HepG2 (cell line): ENCODE measurements around the gene SWSAP1. TPM values are rescaled to one million over a fixed set of nuclear protein-coding genes. Genes with fewer than 3 reads are reported as not detected.

Source experiments
- BRF2 ChIP-seq: sonication (generic); formaldehyde crosslinking; IDR thresholded peaks from 2 replicates; pipeline ENCODE4 v1.8.1; 2022; ENCODE audit warnings: mild to moderate bottlenecking, missing genetic modification reagents
- CBX2 ChIP-seq, 2 experiments: fragments of 200-600 bp in 1 of 2; sonication (generic); formaldehyde crosslinking in 1 of 2; IDR thresholded peaks; 2 replicates each; pipeline versions ENCODE4 v1.7.0 to v1.8.1; 2018 to 2022; ENCODE audit warnings: low read depth in 2 of 2, low read length in 1 of 2, mild to moderate bottlenecking in 1 of 2, missing genetic modification reagents in 1 of 2
- CENPBD1 ChIP-seq: sonication (generic); formaldehyde crosslinking; IDR thresholded peaks from 2 replicates; pipeline ENCODE4 v1.8.0; 2022; ENCODE audit warnings: missing genetic modification reagents, low read depth, mild to moderate bottlenecking, borderline replicate concordance
- CENPT ChIP-seq: sonication (generic); formaldehyde crosslinking; IDR thresholded peaks from 2 replicates; pipeline ENCODE4 v1.8.0; 2022; ENCODE audit warnings: low read depth, mild to moderate bottlenecking, moderate library complexity, missing genetic modification reagents
- CHCHD3 ChIP-seq: sonication (generic); formaldehyde crosslinking; IDR thresholded peaks from 2 replicates; pipeline ENCODE4 v1.8.0; 2022; ENCODE audit warnings: mild to moderate bottlenecking, missing genetic modification reagents, moderate library complexity
- CHD4 ChIP-seq: fragments of 200-600 bp; sonication (generic); IDR thresholded peaks from 2 replicates; pipeline ENCODE4 v1.7.0; 2017; ENCODE audit warnings: mild to moderate bottlenecking, low read length, borderline replicate concordance
- HNRNPUL1 ChIP-seq: fragments of 200-400 bp; formaldehyde crosslinking; IDR thresholded peaks from 2 replicates; pipeline ENCODE4 v1.6.1; 2017; ENCODE audit warnings: low read depth, mild to moderate bottlenecking, low read length, moderate library complexity
- HOXA9 ChIP-seq: sonication (generic); formaldehyde crosslinking; IDR thresholded peaks from 2 replicates; pipeline ENCODE4 v1.8.1; 2022; ENCODE audit warnings: missing genetic modification reagents, mild to moderate bottlenecking, moderate library complexity, borderline replicate concordance
- MAFG ChIP-seq: sonication (generic); formaldehyde crosslinking; IDR thresholded peaks from 2 replicates; pipeline ENCODE4 v1.5.1; 2020; ENCODE audit warnings: mild to moderate bottlenecking, missing genetic modification reagents
- MXD4 ChIP-seq: IDR thresholded peaks from 2 replicates; pipeline ENCODE4 v1.6.1; 2016; ENCODE audit warnings: mild to moderate bottlenecking, missing biosample characterization, missing genetic modification reagents
- ONECUT2 ChIP-seq: sonication (generic); formaldehyde crosslinking; IDR thresholded peaks from 2 replicates; pipeline ENCODE4 v1.4.0; 2020; ENCODE audit warnings: missing genetic modification reagents
- RAD21 ChIP-seq: fragments of 450-650 bp; formaldehyde crosslinking; IDR thresholded peaks from 2 replicates; pipeline ENCODE4 v1.5.0; 2020; ENCODE audit warnings: mild to moderate bottlenecking
- SKIL ChIP-seq: sonication (generic); formaldehyde crosslinking; IDR thresholded peaks from 2 replicates; pipeline ENCODE4 v1.8.0; 2022; ENCODE audit warnings: missing genetic modification reagents, mild to moderate bottlenecking, moderate library complexity, borderline replicate concordance
- SMAD9 ChIP-seq: sonication (generic); formaldehyde crosslinking; IDR thresholded peaks from 2 replicates; pipeline ENCODE4 v1.5.1; 2020; ENCODE audit warnings: mild to moderate bottlenecking, missing genetic modification reagents
- TBL1XR1 ChIP-seq: fragments of 150-350 bp; IDR thresholded peaks from 2 replicates; pipeline ENCODE4 v1.6.1; 2014; ENCODE audit warnings: borderline replicate concordance, low read length; ENCODE audit not compliant: partially characterized antibody
- ZBTB8A ChIP-seq: sonication (generic); formaldehyde crosslinking; IDR thresholded peaks from 2 replicates; pipeline ENCODE4 v1.4.0; 2020; ENCODE audit warnings: mild to moderate bottlenecking, low read depth, missing genetic modification reagents, borderline replicate concordance
- ZNF232 ChIP-seq: sonication (generic); formaldehyde crosslinking; IDR thresholded peaks from 2 replicates; pipeline ENCODE4 v1.4.0; 2020; ENCODE audit warnings: missing genetic modification reagents, borderline replicate concordance
- ZNF256 ChIP-seq: sonication (generic); formaldehyde crosslinking; conservative IDR thresholded peaks from 2 replicates; pipeline ENCODE4 v1.4.0; 2020; ENCODE audit warnings: missing genetic modification reagents
- ZNF331 ChIP-seq: sonication (generic); formaldehyde crosslinking; IDR thresholded peaks from 2 replicates; pipeline ENCODE4 v1.4.0; 2020; ENCODE audit warnings: missing genetic modification reagents
- ZNF343 ChIP-seq: sonication (generic); formaldehyde crosslinking; IDR thresholded peaks from 2 replicates; pipeline ENCODE4 v1.4.0; 2020; ENCODE audit warnings: mild to moderate bottlenecking, missing genetic modification reagents
- ZNF558 ChIP-seq: sonication (generic); formaldehyde crosslinking; IDR thresholded peaks from 2 replicates; pipeline ENCODE4 v1.9.0; 2022; ENCODE audit warnings: mild to moderate bottlenecking, missing genetic modification reagents, borderline replicate concordance
- ZNF883 ChIP-seq: sonication (generic); formaldehyde crosslinking; IDR thresholded peaks from 2 replicates; pipeline ENCODE4 v1.5.1; 2020; ENCODE audit warnings: mild to moderate bottlenecking, missing genetic modification reagents; ENCODE audit errors: not compliant biosample characterization
- ZSCAN20 ChIP-seq: sonication (generic); formaldehyde crosslinking; IDR thresholded peaks from 2 replicates; pipeline ENCODE4 v1.4.0; 2020; ENCODE audit warnings: missing genetic modification reagents, mild to moderate bottlenecking, borderline replicate concordance
- ZSCAN29 ChIP-seq: sonication (generic); formaldehyde crosslinking; conservative IDR thresholded peaks from 2 replicates; pipeline ENCODE4 v1.4.0; 2020; ENCODE audit warnings: mild to moderate bottlenecking, missing genetic modification reagents
- polyA plus RNA-seq, 8 experiments: library from polyadenylated mRNA; depleted of rRNA in 3 of 8; stranded (reverse) in 7 of 8; unstranded in 1 of 8; fragments of >200 nt; fragmentation: Illumina TruSeq in 4 of 8; extraction: Trizol in 4 of 8; gene quantifications; 2 replicates each; pipeline versions ENCODE4 v1.2.1 to v1.2.3, GENCODE V29; 2011 to 2016; ENCODE audit warnings: low read depth in 4 of 8, missing spikeins in 1 of 8, mixed read lengths in 1 of 8; ENCODE audit not compliant: insufficient read depth in 1 of 8
- total RNA-seq, 5 experiments: library from RNA; depleted of rRNA; stranded (reverse); fragments of >200 nt; fragmentation: Illumina TruSeq; extraction: Trizol; gene quantifications; 2 replicates each; pipeline ENCODE4 v1.2.3, GENCODE V29; 2016; ENCODE audit warnings: low read depth in 1 of 5
- TF ChIP-seq, protein P1 (sequence below): IDR thresholded peaks from 2 replicates; pipeline ENCODE4 v1.6.1; 2018; ENCODE audit warnings: missing genetic modification reagents

Gene SWSAP1
- total and polyA plus RNA-seq, 2 of the 13 experiments (the other 11 are each of a cell fraction or from before 2014, with no cell fraction given), result 2.7 to 3.3 TPM

- TF ChIP-seq HNRNPUL1, result no peak
- TF ChIP-seq CHCHD3 (CRISPR knock-in tag), result no peak
- no peak for TF ChIP-seq TBL1XR1
- peak; percentile 2; the same call in 1 of the 2 replicates for TF ChIP-seq CHD4
- 0 out of 2 replicates have a peak, but pooled peaks have one; percentile 41 for TF ChIP-seq HOXA9 (CRISPR knock-in tag)
- TF ChIP-seq ZNF343 (CRISPR knock-in tag), result peak; percentile 49; the same call in 1 of the 2 replicates
- TF ChIP-seq ONECUT2 (CRISPR knock-in tag), result no peak
- no peak for TF ChIP-seq CENPT (CRISPR knock-in tag)
- TF ChIP-seq ZBTB8A, result no peak
- TF ChIP-seq ZNF331 (CRISPR knock-in tag), result peak; percentile 17
- peak; percentile 11; the same call in 1 of the 2 replicates for TF ChIP-seq SKIL
- no peak for TF ChIP-seq MAFG
- TF ChIP-seq ZNF232 (CRISPR knock-in tag), result peak; percentile 50; the same call in 1 of the 2 replicates
- no peak for TF ChIP-seq CENPBD1
- no peak for TF ChIP-seq ZSCAN20 (CRISPR knock-in tag)
- peak; percentile 42; the same call in 1 of the 2 replicates for TF ChIP-seq RAD21 (CRISPR knock-in tag)
- TF ChIP-seq BRF2 (CRISPR knock-in tag), result peak; percentile 75; the same call in 1 of the 2 replicates
- TF ChIP-seq MXD4 (CRISPR knock-in tag), result peak; percentile 81; the same call in 1 of the 2 replicates
- TF ChIP-seq ZNF883 (CRISPR knock-in tag), result peak; percentile 84
- TF ChIP-seq ZNF256 (CRISPR knock-in tag), result no peak
- TF ChIP-seq SMAD9, result no peak
- no peak for TF ChIP-seq ZSCAN29
- TF ChIP-seq, protein P1, sequence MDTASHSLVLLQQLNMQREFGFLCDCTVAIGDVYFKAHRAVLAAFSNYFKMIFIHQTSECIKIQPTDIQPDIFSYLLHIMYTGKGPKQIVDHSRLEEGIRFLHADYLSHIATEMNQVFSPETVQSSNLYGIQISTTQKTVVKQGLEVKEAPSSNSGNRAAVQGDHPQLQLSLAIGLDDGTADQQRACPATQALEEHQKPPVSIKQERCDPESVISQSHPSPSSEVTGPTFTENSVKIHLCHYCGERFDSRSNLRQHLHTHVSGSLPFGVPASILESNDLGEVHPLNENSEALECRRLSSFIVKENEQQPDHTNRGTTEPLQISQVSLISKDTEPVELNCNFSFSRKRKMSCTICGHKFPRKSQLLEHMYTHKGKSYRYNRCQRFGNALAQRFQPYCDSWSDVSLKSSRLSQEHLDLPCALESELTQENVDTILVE (CRISPR knock-in tag), result peak; percentile 67; the same call in 1 of the 2 replicates
- TF ChIP-seq ZNF558 (CRISPR knock-in tag), result peak; percentile 57; the same call in 1 of the 2 replicates
- TF ChIP-seq CBX2 (IDR thresholded peaks at IDR 0.05; ENCODE audit: low read depth, low read length), result no peak
- TF ChIP-seq CBX2 (CRISPR knock-in tag; IDR thresholded peaks at IDR 0.05; ENCODE audit: low read depth), result no peak
Measured at GRCh38 chr19:11374433-11375142, at the start of gene SWSAP1 (continued).
